K562 (cell line): ENCODE measurements around the gene PAFAH1B2. TPM values are rescaled to one million over a fixed set of nuclear protein-coding genes. Genes with fewer than 3 reads are reported as not detected.
A peak's percentile ranks its signal among the peaks of the same experiment; 100 is the strongest.

Source experiments
- ATF7 ChIP-seq: fragments of 450-650 bp; IDR thresholded peaks from 2 replicates; pipeline ENCODE4 v1.7.1; 2014; ENCODE audit warnings: mild to moderate bottlenecking, moderate library complexity
- EP400 ChIP-seq: fragments of 450-650 bp; IDR thresholded peaks from 2 replicates; pipeline ENCODE4 v1.6.1; 2017; ENCODE audit warnings: antibody characterized with exemption, mild to moderate bottlenecking, moderate library complexity
- GABPA ChIP-seq: fragments of 200-800 bp; sonication (Bioruptor generic); conservative IDR thresholded peaks from 2 replicates; pipeline ENCODE4 v1.6.1; 2016; ENCODE audit warnings: low read depth, missing genetic modification characterization, missing compliant biosample characterization
- HINFP ChIP-seq: fragments of 450-650 bp; conservative IDR thresholded peaks from 2 replicates; pipeline ENCODE4 v1.6.1; 2016; ENCODE audit warnings: missing genetic modification characterization, low read depth, mild to moderate bottlenecking, control low read depth, missing compliant biosample characterization
- HNRNPL ChIP-seq: fragments of 200-400 bp; formaldehyde crosslinking; IDR thresholded peaks from 2 replicates; pipeline ENCODE4 v1.6.1; 2017; ENCODE audit warnings: low read depth, mild to moderate bottlenecking, low read length
- IFI16 ChIP-seq: fragments of 250-450 bp; sonication (Bioruptor Pico); IDR thresholded peaks from 2 replicates; pipeline ENCODE4 v2.1.2; 2022; ENCODE audit warnings: mild to moderate bottlenecking, inconsistent platforms
- JUND ChIP-seq, 2 experiments: IDR thresholded peaks; 2 replicates in 1 of 2; 3 replicates in 1 of 2; pipeline ENCODE4 v1.6.1; 2011; ENCODE audit warnings: borderline replicate concordance in 2 of 2, low read depth in 2 of 2, low read length in 2 of 2, improper control_type of control experiment in 1 of 2, missing biosample characterization in 1 of 2, missing genetic modification characterization in 1 of 2, missing genetic modification reagents in 1 of 2
- KAT7 ChIP-seq: sonication (generic); formaldehyde crosslinking; IDR thresholded peaks from 2 replicates; pipeline ENCODE4 v1.8.0; 2022; ENCODE audit warnings: missing genetic modification reagents, mild to moderate bottlenecking, borderline replicate concordance
- KLF16 ChIP-seq: IDR thresholded peaks from 2 replicates; pipeline ENCODE4 v1.6.1; 2016; ENCODE audit warnings: antibody characterized with exemption
- MAX ChIP-seq: sonication (generic); formaldehyde crosslinking; IDR thresholded peaks from 2 replicates; pipeline ENCODE4 v1.9.0; 2022; ENCODE audit warnings: mild to moderate bottlenecking, missing genetic modification reagents
- NFYB ChIP-seq: IDR thresholded peaks from 2 replicates; pipeline ENCODE4 v1.6.1; 2011; ENCODE audit warnings: mild to moderate bottlenecking, moderate library complexity; ENCODE audit not compliant: insufficient read length; ENCODE audit errors: extremely low read depth
- NONO ChIP-seq, 2 experiments: fragments of 200-400 bp in 1 of 2; fragments of 450-650 bp in 1 of 2; formaldehyde crosslinking in 1 of 2; IDR thresholded peaks; 2 replicates each; pipeline ENCODE4 v1.6.1; 2017; ENCODE audit warnings: low read depth in 2 of 2, mild to moderate bottlenecking in 2 of 2, moderate library complexity in 2 of 2, low read length in 1 of 2
- TBL1XR1 ChIP-seq, 2 experiments: IDR thresholded peaks; 2 replicates each; pipeline ENCODE4 v1.6.1; 2012; ENCODE audit warnings: improper control_type of control experiment in 2 of 2, low read length in 2 of 2, mild to moderate bottlenecking in 1 of 2
- TFAP4 ChIP-seq: sonication (generic); formaldehyde crosslinking; IDR thresholded peaks from 2 replicates; pipeline ENCODE4 v1.8.0; 2022; ENCODE audit warnings: missing genetic modification reagents, mild to moderate bottlenecking, moderate library complexity, borderline replicate concordance
- XRCC3 ChIP-seq: fragments of 450-650 bp; IDR thresholded peaks from 2 replicates; pipeline ENCODE4 v1.6.1; 2017; ENCODE audit warnings: mild to moderate bottlenecking, moderate library complexity
- ZBTB8A ChIP-seq: fragments of 450-650 bp; IDR thresholded peaks from 2 replicates; pipeline ENCODE4 v1.6.1; 2018; ENCODE audit warnings: mild to moderate bottlenecking, moderate library complexity; ENCODE audit not compliant: partially characterized antibody
- ZSCAN29 ChIP-seq: fragments of 450-650 bp; IDR thresholded peaks from 2 replicates; pipeline ENCODE4 v1.6.1; 2017
- polyA plus RNA-seq, 8 experiments: library from polyadenylated mRNA; depleted of rRNA in 4 of 8; stranded (reverse) in 5 of 8; unstranded in 3 of 8; fragments of >200 nt; fragmentation: Nextera tagmentation in 2 of 8; fragmentation: Illumina TruSeq in 1 of 8; extraction: Ambion mirVana in 2 of 8; extraction: Trizol in 1 of 8; gene quantifications; 2 replicates each; pipeline versions ENCODE4 v1.2.1 to v1.2.3, GENCODE V29; 2011 to 2014; ENCODE audit warnings: inconsistent platforms in 1 of 8, missing spikeins in 1 of 8
- total RNA-seq, 7 experiments: library from RNA; depleted of rRNA in 6 of 7; stranded (reverse); fragments of >200 nt in 6 of 7; fragmentation: Illumina TruSeq in 2 of 7; extraction: Trizol in 2 of 7; gene quantifications; 2 replicates each; pipeline versions ENCODE4 v1.2.1 to v1.2.3, GENCODE V29; 2011 to 2021; ENCODE audit warnings: low replicate concordance in 1 of 7
- TF ChIP-seq, protein P1 (sequence below): sonication (generic); formaldehyde crosslinking; IDR thresholded peaks from 2 replicates; pipeline ENCODE4 v1.8.0; 2023; ENCODE audit warnings: missing genetic modification reagents, mild to moderate bottlenecking, borderline replicate concordance

Gene PAFAH1B2
- total and polyA plus RNA-seq, 9 of the 15 experiments (the other 6 are each of a cell fraction or from before 2014, with no cell fraction given): 27.8 to 94.7 (median 64.9) TPM

GRCh38 chr11:117178210-117179034 is 34.3 kb downstream of the PAFAH1B2 start, which contains the start of gene SIDT2 (continued):
- TF ChIP-seq, protein P1, sequence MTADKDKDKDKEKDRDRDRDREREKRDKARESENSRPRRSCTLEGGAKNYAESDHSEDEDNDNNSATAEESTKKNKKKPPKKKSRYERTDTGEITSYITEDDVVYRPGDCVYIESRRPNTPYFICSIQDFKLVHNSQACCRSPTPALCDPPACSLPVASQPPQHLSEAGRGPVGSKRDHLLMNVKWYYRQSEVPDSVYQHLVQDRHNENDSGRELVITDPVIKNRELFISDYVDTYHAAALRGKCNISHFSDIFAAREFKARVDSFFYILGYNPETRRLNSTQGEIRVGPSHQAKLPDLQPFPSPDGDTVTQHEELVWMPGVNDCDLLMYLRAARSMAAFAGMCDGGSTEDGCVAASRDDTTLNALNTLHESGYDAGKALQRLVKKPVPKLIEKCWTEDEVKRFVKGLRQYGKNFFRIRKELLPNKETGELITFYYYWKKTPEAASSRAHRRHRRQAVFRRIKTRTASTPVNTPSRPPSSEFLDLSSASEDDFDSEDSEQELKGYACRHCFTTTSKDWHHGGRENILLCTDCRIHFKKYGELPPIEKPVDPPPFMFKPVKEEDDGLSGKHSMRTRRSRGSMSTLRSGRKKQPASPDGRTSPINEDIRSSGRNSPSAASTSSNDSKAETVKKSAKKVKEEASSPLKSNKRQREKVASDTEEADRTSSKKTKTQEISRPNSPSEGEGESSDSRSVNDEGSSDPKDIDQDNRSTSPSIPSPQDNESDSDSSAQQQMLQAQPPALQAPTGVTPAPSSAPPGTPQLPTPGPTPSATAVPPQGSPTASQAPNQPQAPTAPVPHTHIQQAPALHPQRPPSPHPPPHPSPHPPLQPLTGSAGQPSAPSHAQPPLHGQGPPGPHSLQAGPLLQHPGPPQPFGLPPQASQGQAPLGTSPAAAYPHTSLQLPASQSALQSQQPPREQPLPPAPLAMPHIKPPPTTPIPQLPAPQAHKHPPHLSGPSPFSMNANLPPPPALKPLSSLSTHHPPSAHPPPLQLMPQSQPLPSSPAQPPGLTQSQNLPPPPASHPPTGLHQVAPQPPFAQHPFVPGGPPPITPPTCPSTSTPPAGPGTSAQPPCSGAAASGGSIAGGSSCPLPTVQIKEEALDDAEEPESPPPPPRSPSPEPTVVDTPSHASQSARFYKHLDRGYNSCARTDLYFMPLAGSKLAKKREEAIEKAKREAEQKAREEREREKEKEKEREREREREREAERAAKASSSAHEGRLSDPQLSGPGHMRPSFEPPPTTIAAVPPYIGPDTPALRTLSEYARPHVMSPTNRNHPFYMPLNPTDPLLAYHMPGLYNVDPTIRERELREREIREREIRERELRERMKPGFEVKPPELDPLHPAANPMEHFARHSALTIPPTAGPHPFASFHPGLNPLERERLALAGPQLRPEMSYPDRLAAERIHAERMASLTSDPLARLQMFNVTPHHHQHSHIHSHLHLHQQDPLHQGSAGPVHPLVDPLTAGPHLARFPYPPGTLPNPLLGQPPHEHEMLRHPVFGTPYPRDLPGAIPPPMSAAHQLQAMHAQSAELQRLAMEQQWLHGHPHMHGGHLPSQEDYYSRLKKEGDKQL (CRISPR knock-in tag): no peak
- TF ChIP-seq JUND (IDR thresholded peaks at IDR 0.05; ENCODE audit: borderline replicate concordance, low read depth, low read length) (peak; percentile 88), JUND (tag; IDR thresholded peaks at IDR 0.05; ENCODE audit: borderline replicate concordance, low read depth, low read length) (peak; percentile 88; the same call in 2 of the 3 replicates), KAT7 (CRISPR knock-in tag) (0 out of 2 replicates have a peak, but pooled peaks have one; percentile 57), KLF16 (no peak), NONO (IDR thresholded peaks at IDR 0.05; ENCODE audit: low read depth in 2 of 2, low read length in 1 of 2) (peak in 1 of 2 experiments; percentile 38; a peak in 1 of 4 replicates), ZSCAN29 (no peak), HINFP (tag) (peak; percentile 85), NFYB (peak; percentile 28), ATF7 (peak; percentile 98), MAX (CRISPR knock-in tag) (0 out of 2 replicates have a peak, but pooled peaks have one; percentile 43), EP400 (peak; percentile 54; the same call in 1 of the 2 replicates), TBL1XR1 (IDR thresholded peaks at IDR 0.05; ENCODE audit: low read length in 2 of 2) (peak in 1 of 2 experiments; percentile 32; a peak in 1 of 4 replicates), HNRNPL (no peak), TFAP4 (CRISPR knock-in tag) (peak; percentile 83), ZBTB8A (no peak), GABPA (0 out of 2 replicates have a peak, but pooled peaks have one; percentile 5), IFI16 (CRISPR knock-in tag) (no peak), XRCC3 (no peak)
